K562 (cell line): ENCODE measurements around the gene CTPS1. TPM values are rescaled to one million over a fixed set of nuclear protein-coding genes. Genes with fewer than 3 reads are reported as not detected.
A peak's percentile ranks its signal among the peaks of the same experiment; 100 is the strongest.

Source experiments
- ADNP ChIP-seq: fragments of 200-800 bp; sonication (Bioruptor generic); IDR thresholded peaks from 2 replicates; pipeline ENCODE4 v1.6.1; 2016; ENCODE audit warnings: missing genetic modification characterization, missing compliant biosample characterization
- DACH1 ChIP-seq: fragments of 450-650 bp; IDR thresholded peaks from 2 replicates; pipeline ENCODE4 v1.6.1; 2018; ENCODE audit not compliant: partially characterized antibody
- HCFC1 ChIP-seq: IDR thresholded peaks from 2 replicates; pipeline ENCODE4 v1.6.1; 2012; ENCODE audit warnings: low read depth, low read length, improper control_type of control experiment
- MAZ ChIP-seq, 2 experiments: fragments of 450-650 bp in 1 of 2; sonication (generic) in 1 of 2; formaldehyde crosslinking; IDR thresholded peaks in 1 of 2; conservative IDR thresholded peaks in 1 of 2; 2 replicates each; pipeline versions ENCODE4 v1.4.0 to v1.5.0; 2020; ENCODE audit warnings: mild to moderate bottlenecking in 1 of 2, missing genetic modification reagents in 1 of 2
- SRSF1 ChIP-seq: fragments of 200-400 bp; formaldehyde crosslinking; IDR thresholded peaks from 2 replicates; pipeline ENCODE4 v1.6.1; 2017; ENCODE audit warnings: mild to moderate bottlenecking, low read depth, low read length, moderate library complexity
- THRB ChIP-seq: fragments of 450-650 bp; formaldehyde crosslinking; conservative IDR thresholded peaks from 2 replicates; pipeline ENCODE4 v1.4.0; 2022; ENCODE audit warnings: mild to moderate bottlenecking, missing genetic modification characterization
- ZNF263 ChIP-seq: sonication (generic); formaldehyde crosslinking; IDR thresholded peaks from 2 replicates; pipeline ENCODE4 v1.8.0; 2022; ENCODE audit warnings: mild to moderate bottlenecking, missing genetic modification reagents, borderline replicate concordance
- ZNF407 ChIP-seq: fragments of 450-650 bp; IDR thresholded peaks from 2 replicates; pipeline ENCODE4 v1.6.1; 2016; ENCODE audit warnings: low read depth
- ZNF583 ChIP-seq: fragments of 250-450 bp; sonication (Bioruptor Pico); IDR thresholded peaks from 2 replicates; pipeline ENCODE4 v1.4.0; 2020
- polyA plus RNA-seq, 8 experiments: library from polyadenylated mRNA; depleted of rRNA in 4 of 8; stranded (reverse) in 5 of 8; unstranded in 3 of 8; fragments of >200 nt; fragmentation: Nextera tagmentation in 2 of 8; fragmentation: Illumina TruSeq in 1 of 8; extraction: Ambion mirVana in 2 of 8; extraction: Trizol in 1 of 8; gene quantifications; 2 replicates each; pipeline versions ENCODE4 v1.2.1 to v1.2.3, GENCODE V29; 2011 to 2014; ENCODE audit warnings: inconsistent platforms in 1 of 8, missing spikeins in 1 of 8
- total RNA-seq, 7 experiments: library from RNA; depleted of rRNA in 6 of 7; stranded (reverse); fragments of >200 nt in 6 of 7; fragmentation: Illumina TruSeq in 2 of 7; extraction: Trizol in 2 of 7; gene quantifications; 2 replicates each; pipeline versions ENCODE4 v1.2.1 to v1.2.3, GENCODE V29; 2011 to 2021; ENCODE audit warnings: low replicate concordance in 1 of 7
- TF ChIP-seq, protein P1 (sequence below): fragments of 450-650 bp; formaldehyde crosslinking; IDR thresholded peaks from 2 replicates; pipeline ENCODE4 v1.4.0; 2020; ENCODE audit warnings: mild to moderate bottlenecking, moderate library complexity
- TF ChIP-seq, protein P2 (sequence below): fragments of 450-650 bp; IDR thresholded peaks from 2 replicates; pipeline ENCODE4 v1.6.1; 2018; ENCODE audit not compliant: partially characterized antibody

The CTPS1 gene
- total and polyA plus RNA-seq, 9 of the 15 experiments (the other 6 are each of a cell fraction or from before 2014, with no cell fraction given): 44.4 to 164 (median 87.7) TPM

GRCh38 chr1:40939320-40940059 lies 40.0 kb upstream of the CTPS1 start (continued):
- no peak for TF ChIP-seq ZNF407
- TF ChIP-seq THRB (CRISPR knock-in tag): no peak
- TF ChIP-seq HCFC1: no peak
- TF ChIP-seq ZNF263: no peak
- no peak for TF ChIP-seq DACH1
- TF ChIP-seq, protein P1, sequence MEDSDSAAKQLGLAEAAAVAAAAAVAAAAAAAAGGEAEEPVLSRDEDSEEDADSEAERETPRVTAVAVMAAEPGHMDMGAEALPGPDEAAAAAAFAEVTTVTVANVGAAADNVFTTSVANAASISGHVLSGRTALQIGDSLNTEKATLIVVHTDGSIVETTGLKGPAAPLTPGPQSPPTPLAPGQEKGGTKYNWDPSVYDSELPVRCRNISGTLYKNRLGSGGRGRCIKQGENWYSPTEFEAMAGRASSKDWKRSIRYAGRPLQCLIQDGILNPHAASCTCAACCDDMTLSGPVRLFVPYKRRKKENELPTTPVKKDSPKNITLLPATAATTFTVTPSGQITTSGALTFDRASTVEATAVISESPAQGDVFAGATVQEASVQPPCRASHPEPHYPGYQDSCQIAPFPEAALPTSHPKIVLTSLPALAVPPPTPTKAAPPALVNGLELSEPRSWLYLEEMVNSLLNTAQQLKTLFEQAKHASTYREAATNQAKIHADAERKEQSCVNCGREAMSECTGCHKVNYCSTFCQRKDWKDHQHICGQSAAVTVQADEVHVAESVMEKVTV (CRISPR knock-in tag): no peak
- TF ChIP-seq MAZ (CRISPR knock-in tag; conservative IDR thresholded peaks at IDR 0.05 in 1 of 2, IDR thresholded peaks at IDR 0.05 in 1 of 2): no peak
- peak; percentile 70 for TF ChIP-seq ADNP (tag)
- TF ChIP-seq, protein P2, sequence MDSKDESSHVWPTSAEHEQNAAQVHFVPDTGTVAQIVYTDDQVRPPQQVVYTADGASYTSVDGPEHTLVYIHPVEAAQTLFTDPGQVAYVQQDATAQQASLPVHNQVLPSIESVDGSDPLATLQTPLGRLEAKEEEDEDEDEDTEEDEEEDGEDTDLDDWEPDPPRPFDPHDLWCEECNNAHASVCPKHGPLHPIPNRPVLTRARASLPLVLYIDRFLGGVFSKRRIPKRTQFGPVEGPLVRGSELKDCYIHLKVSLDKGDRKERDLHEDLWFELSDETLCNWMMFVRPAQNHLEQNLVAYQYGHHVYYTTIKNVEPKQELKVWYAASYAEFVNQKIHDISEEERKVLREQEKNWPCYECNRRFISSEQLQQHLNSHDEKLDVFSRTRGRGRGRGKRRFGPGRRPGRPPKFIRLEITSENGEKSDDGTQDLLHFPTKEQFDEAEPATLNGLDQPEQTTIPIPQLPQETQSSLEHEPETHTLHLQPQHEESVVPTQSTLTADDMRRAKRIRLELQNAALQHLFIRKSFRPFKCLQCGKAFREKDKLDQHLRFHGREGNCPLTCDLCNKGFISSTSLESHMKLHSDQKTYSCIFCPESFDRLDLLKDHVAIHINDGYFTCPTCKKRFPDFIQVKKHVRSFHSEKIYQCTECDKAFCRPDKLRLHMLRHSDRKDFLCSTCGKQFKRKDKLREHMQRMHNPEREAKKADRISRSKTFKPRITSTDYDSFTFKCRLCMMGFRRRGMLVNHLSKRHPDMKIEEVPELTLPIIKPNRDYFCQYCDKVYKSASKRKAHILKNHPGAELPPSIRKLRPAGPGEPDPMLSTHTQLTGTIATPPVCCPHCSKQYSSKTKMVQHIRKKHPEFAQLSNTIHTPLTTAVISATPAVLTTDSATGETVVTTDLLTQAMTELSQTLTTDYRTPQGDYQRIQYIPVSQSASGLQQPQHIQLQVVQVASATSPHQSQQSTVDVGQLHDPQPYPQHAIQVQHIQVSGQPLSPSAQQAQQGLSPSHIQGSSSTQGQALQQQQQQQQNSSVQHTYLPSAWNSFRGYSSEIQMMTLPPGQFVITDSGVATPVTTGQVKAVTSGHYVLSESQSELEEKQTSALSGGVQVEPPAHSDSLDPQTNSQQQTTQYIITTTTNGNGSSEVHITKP: peak; percentile 86
- TF ChIP-seq SRSF1: no peak
- no peak for TF ChIP-seq ZNF583 (CRISPR knock-in tag)
